Activated naive CD8-positive, alpha-beta T cell treated with anti-CD3 and anti-CD28 coated beads, Interleukin-2, amount 50 U/mL, for 16 hours (primary cell): ENCODE measurements around the gene ZBTB1.
A peak's percentile ranks its signal among the peaks of the same experiment; 100 is the strongest.

Experiments used
- DNase-seq: peaks from one replicate; pipeline ENCODE4 v3.0.0-alpha.2; 2020; ENCODE audit warnings: low read depth, low spot score

ZBTB1 gene, protein sequence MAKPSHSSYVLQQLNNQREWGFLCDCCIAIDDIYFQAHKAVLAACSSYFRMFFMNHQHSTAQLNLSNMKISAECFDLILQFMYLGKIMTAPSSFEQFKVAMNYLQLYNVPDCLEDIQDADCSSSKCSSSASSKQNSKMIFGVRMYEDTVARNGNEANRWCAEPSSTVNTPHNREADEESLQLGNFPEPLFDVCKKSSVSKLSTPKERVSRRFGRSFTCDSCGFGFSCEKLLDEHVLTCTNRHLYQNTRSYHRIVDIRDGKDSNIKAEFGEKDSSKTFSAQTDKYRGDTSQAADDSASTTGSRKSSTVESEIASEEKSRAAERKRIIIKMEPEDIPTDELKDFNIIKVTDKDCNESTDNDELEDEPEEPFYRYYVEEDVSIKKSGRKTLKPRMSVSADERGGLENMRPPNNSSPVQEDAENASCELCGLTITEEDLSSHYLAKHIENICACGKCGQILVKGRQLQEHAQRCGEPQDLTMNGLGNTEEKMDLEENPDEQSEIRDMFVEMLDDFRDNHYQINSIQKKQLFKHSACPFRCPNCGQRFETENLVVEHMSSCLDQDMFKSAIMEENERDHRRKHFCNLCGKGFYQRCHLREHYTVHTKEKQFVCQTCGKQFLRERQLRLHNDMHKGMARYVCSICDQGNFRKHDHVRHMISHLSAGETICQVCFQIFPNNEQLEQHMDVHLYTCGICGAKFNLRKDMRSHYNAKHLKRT

DNA sequence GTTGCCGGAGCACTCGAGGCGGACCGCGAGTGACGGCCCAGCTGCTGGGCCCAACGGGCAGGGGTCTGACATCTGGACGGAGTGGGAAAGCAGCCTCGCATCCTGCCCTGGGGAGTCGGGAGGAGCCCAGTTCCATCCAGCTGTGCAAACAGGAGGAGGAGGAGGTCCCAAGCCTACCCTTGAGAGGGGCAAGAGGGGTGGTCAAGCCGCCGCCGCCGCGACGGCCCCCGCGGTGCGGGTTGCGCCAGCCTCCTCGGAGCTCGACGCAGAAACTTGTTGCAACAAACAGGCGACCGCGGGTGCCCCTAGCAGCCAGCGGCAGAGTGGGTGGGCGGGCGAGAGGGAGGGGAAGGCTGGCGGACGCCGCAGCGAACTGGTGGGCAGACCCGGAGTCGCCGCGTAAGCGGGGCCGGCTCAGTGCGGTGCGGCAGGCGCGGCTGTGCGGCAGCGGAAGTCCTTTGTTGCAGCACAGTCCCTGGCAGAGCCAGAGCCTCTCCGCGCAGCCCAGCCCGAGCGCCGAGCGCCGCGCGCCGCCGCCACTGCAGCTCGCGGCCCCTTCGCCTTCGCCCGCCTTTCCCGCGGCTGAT lies at the start of gene ZBTB1:
Gene ZBTB1, plus strand, starts transcription at position 461 of the 587 bp plus-strand sequence. CDS start 16,735 bp downstream, outside the sequence.
- peak; percentile 77 for DNase-seq

DNA sequence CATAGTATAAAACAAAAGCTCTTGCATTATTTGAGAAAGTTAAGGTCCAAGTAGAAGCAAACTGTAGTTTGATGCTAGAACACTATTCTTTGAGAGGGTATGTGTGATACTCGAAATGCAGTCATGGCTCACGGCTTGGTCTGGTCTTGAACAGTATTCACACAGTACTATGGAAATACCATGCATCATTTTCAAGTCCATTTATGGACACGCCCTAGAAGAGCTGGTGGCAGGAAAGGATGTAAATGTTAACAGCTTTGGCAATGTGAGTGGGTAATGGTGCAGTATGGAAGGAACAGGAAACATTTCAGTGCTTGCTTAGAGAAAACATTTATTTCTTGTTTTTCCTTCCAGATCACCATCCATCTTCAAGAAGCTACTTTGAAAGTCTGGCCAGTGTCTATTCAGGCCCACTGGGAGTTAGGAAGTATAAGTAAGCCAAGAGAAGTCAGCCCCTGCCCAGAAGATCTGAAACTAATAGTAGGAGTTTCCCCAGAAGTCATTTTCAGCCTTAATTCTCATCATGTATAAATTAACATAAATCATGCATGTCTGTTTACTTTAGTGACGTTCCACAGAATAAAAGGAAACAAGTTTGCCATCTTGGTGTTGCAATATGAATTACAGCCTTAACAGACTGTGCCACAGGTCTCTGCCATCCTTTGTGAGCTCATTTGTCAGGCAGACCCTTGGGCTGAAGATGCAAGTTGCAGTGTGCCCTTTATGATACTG lies 45.0 kb upstream of the ZBTB1 start:
- DNase-seq, result no peak

DNA sequence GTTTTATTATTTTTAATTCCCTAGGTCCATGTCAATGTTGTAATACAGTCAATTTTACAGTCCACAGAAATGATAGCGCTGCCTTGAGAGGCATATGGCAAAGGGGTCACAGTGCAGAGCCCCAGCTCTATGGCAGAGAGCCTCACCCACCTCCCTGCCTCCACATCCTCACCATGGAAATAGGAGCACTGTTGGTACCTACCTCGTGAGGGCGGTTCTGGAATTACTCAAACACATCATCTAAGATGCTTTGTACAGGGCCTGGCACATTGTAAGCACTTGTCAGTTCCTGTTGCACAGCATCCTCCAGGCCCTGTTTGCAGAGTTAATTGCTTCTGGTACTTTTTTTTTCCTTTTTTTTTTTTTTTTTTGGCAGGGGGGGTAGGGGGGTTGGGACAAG lies 43.3 kb upstream of the ZBTB1 start:
- no peak for DNase-seq

DNA sequence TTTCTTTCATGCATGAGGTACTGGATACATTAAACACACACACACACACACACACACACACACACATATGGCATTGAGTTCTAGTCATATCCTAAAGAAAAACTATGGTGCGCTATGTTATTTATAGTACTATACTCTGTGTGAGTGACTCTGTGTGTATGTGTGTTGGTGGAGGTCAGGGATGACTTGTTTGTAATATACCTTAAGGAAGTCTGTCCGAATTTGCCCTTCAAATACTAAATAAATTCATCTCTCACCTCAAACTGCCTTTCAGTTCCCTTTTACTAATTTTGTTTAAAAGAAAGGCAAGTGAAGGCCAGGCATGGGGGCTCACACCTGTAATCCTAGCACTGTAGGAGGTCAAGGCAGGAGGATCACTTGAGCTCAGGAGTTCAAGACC lies 41.4 kb upstream of the ZBTB1 start:
- DNase-seq, result no peak

DNA sequence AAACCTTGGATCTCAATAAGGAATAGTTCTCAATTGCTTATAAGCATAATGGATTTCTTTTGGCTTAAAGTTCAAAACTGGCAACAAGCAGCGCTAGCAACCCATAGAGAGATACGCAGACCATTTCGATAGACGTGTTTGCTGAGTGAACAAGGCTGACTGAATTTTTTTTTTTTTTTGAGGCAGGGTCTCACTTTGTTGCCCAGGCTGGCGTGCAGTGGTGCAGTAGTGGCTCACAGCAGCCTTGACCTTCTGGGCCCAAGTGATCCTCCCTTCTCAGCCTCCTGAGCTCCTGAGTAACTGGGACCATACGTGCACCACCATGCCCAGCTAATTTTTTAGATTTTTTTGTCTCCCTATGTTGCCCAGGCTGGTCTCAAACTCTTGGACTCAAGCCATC lies 40.7 kb upstream of the ZBTB1 start:
- DNase-seq, result no peak

DNA sequence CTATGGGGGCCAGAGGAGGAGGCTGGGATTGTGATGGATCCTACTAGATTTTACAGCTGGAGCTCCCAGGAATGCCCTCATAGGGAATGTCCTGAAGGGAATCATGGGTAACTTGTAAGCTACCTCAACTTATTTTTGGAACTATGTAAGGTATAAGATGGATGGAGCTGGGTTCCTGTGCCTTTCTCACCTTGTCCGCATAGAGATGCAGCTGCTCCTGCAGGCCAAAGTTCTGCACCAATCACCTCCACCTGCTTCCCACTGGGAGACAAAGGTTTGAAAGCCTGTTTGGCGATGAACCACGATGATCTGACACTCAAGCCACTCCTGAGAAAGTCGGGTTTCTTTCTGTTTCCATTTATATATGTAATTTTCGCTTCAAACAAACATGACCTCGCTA lies 39.9 kb upstream of the ZBTB1 start:
- DNase-seq, result no peak

DNA sequence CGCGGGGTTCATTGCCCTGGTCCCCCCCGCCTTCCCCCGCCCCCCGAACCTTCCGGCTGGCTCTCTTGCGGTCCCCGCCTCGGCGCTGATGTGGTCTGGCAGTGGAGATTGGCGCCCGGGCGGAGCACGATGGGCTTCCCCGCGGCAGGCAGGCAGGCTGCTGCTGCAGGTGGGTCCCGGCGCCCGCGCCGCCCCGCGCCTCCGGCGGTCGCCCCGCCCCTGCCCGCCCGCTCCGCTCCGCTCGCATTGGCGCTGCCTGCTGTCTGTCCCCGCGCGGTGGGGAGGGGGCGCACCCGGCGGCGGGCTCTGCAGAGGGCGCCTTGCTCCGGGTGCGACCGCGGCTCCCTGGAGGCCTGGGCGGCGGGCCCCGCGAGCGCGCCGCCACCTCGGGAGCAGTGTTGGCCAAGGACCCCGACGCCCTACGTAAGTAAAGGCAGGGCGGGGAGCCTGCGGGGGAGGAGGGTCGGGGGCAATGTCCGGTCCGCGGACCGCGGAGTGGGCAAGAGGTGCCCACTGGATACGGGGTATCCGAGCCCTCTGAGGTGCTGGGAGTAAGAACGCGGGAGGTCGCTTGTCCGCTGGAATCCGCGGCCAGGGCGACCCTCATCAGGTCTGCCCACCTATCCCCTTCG lies 39.3 kb upstream of the ZBTB1 start, which contains the start of gene AKAP5:
Gene AKAP5, plus strand, starts transcription at position 309 of the 632 bp plus-strand sequence. CDS start 2,896 bp downstream, outside the sequence.
- peak; percentile 21 for DNase-seq

DNA sequence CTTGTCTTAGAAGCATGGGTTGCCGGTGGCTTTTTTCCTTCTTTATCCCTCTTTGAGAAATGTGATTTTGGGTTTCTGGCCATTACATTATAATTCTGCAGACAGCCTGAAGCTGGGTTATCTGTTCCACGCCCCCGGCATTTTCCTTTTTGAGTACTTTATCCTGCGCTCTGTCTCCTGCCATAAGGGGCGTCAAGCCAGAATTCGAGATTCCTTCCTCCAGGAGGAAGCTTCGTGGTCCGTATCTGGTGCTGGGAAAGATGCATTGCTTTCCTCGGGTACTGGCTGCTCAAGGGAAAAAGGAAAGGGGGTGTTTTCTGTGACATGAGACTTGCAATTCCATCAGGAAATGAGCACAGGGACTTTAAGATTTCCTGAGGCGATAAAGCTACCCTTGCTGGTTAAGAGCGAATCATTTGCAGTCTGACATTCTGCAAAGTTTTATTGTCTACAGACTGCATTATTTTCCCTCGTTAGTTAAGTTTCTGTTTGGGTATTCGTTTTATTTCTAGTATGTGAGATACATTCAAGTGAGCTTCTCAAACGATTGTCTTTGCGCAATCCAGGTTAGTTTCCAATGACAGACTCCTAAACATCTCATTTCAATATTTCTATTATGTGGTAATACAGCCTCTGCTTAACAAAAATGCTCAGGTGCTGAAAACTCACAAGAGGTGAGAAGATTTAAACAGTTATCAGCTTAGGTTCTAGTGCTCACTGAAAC lies 38.6 kb upstream of the ZBTB1 start:
- no peak for DNase-seq

DNA sequence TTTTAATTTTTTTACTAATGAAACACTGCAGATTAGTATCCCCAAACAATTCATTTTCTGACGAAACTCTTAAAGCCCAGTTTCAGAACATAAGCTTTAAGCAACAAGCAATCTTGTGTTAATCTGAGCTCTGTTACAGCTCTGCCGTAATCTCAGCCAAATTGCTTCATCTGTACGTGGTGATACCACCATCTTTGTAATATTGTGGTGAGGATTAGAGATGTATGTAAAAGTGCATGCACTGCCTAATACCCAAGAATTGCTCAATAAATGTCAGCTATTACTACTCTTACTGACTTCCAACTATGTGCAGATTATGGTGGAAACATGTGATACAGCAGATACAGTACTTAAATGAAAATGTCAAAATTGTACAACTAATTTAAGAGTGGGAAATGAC lies 37.5 kb upstream of the ZBTB1 start:
- no peak for DNase-seq

DNA sequence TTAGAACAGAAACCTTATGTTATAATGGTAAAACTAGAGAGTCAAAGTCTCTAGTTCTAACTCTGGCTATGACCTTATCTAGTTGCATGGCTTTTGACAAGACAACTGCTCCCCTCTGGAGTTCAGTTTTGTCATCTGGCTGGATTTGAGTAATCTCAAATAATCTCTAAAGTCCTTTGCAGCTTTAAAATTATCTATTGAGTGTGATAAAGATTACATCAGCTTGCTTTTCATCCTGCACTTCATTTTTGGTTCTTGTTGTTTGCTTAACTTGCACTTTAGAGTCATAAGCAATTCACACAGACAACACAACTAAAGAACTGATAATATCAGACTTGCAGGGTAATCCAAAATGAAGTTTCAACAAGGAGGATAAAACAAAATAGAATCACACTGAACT lies 37.0 kb upstream of the ZBTB1 start:
- DNase-seq, result no peak

DNA sequence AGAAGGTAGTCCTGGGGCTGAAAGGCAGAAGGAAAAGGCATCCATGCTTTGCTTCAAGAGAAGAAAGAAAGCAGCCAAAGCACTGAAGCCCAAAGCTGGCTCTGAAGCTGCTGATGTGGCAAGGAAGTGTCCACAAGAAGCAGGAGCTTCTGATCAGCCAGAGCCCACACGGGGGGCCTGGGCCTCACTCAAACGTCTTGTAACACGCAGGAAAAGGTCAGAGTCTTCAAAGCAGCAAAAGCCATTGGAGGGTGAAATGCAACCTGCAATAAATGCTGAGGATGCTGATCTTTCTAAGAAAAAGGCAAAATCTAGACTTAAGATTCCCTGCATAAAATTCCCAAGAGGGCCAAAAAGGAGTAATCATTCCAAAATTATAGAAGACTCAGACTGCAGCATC lies 36.1 kb upstream of the ZBTB1 start:
- no peak for DNase-seq

DNA sequence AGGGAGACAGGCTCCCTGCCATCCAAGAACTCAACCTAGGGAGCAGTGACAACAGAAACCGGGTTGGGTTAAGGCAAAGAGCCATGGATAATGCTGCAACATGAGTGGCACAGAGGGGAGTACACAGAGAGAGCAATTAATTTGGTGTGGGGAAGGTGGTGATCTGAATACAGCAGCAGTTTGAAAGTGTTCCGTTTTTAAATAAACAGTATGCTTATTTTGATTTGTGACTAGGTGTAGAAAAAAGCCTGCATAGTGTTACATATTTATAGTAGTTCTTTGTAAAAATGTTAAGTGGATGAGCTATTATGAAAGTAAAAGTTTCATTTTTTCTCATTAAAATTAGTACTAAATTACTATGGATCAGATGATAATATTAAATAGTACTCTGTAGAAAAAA lies 30.5 kb upstream of the ZBTB1 start:
- no peak for DNase-seq

DNA sequence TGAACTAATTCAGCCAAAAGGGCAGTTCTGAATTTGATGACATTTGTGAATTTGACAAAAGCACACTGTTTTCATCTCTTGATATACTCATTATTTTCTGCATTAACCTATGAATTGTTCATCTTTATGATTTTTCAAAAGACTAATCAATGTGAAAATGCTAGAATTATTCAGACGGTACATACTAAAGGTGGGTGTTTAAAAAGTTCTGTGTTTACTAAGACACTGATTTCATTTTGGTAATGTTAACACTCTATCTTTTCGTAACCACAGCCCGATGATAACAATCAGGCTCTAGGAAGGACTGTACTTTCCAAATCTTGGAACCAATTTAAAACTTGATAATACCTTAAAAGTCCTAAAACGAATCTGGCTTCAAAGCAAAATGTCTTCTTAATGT lies 29.9 kb upstream of the ZBTB1 start:
- no peak for DNase-seq

DNA sequence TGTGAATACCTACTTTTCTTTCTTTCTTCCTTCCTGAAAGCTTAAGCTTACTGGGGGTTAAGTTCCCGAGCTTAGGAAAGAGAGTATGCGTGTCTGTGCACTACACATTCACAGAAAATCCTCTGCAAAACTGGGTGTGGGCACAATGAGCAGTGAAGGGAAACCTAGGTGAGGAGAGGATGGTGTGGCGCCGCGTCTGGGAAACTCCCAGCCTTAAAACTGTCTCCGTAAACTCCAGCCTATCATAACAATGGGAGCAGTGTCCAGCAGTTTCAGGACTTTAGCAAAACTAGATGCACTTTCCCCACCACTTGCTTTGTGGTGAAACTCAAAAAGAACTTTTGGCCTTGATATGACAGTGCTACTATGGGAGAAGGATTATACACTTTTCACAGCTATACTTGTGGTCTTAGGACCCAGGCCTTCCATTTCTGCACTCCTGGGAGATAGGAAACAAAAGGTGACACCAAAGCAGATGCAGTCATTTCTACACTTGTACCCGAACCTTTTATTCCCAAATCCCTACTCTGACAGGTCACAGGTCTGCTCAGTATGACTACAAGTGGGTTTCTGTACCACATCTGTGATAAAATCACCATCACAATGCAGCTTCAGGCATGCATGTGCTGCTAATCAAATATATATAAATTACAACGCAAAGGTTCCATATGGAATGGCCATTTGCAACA lies 28.8 kb upstream of the ZBTB1 start:
- no peak for DNase-seq

DNA sequence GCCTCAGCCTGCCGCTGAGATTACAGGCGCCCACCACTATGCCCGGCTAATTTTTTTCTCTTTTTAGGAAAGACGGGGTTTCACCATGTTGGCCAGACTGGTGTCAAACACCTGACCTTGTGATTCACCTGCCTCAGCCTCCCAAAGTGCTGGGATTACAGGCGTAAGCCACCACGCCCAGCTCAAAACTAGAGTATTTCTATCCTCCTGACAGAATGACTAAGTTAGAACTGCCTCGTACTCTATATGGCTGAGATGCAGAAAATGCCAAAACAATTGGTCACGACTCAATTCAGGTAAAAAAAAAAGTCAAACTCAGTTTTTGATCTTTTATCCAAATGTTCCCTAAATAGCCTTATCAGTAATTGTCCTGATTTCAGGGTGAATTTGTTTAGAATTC lies 28.1 kb upstream of the ZBTB1 start:
- DNase-seq, result no peak

DNA sequence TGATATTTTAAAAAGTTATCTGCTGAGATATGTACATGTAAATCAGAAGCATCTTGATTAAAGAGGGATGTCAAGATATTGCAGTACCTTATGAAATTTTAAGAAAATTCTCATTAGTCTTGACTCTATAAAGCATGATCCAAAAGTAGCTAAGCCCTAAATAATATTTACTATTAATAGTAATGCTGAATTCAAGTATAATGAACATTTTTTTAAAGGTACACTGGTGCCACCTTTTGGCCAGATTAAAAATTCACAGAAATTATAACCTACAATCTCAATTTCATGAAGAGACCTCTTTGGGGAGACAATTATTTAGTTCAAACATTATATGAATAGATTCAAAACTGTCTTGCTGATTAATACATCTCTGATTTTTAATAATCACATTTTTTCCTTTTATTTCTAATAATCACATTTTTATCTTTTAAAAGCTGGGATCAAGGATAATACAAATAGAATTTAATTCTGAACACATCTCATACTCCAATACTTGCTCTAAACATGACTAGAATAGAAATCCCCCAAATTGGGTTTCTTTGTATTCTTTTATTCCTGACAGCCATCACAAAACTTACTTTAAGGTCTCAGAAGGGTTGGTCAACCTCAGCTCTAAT lies 25.8 kb upstream of the ZBTB1 start:
- no peak for DNase-seq

DNA sequence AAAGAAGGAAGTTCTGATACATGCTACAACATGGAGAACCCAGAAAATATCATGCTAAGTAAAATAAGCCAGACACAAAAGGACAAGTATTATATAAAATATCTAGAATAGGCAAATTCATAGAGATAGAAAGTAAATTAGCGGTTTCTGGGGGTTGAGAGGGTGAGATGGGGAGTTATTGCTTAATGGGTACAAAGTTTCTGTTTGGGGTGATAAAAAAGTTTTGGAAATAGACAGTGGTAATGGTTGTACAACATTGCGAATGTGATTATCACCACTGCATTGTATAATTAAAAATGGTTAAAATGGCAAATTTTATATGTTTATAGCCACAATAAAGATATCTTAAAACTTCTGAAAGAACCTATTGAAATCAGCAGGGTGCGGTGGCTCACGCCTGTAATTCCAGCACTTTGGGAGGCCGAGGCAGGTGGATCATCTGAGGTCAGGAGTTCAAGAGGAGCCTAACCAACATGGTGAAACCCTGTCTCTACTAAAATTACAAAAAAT lies 15.9 kb upstream of the ZBTB1 start:
- DNase-seq, result no peak

DNA sequence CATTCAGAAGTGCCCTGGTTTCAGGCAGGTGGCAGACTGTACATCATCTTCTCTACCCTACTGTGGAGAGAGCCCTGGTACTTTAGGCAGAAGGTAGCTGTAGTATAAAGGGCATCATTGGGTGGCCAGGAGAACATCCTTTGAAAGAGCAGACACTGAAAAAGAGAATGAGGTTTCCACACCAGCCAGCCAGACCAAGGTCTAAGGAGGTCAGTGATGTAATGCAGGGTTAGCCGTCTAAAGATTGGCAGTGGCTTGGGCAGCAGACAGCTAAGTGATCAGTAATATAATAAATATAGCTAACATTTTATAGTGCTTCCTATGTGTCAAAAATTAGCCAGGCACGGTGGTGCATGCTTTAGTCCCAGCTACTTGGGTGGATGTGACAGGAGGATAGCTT lies 12.9 kb upstream of the ZBTB1 start:
- no peak for DNase-seq

DNA sequence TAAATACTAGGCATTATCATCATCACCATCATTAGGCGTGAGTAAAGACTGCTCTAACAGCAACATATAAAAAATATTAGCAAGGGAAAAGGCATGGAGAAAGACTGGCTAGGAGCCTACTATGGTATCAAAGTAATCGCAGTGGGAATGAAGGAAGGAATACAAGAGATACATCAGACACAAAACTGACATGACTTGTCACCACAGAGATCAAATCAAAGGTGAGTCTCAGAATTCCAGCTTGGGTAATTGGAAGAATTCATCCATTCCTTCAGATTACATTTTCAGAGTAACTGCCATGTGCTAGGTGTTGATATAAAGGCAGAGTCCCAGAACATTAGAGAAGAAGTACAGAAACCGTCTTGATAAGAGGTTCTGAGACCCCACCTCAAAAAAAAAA lies 11.1 kb upstream of the ZBTB1 start:
- no peak for DNase-seq

DNA sequence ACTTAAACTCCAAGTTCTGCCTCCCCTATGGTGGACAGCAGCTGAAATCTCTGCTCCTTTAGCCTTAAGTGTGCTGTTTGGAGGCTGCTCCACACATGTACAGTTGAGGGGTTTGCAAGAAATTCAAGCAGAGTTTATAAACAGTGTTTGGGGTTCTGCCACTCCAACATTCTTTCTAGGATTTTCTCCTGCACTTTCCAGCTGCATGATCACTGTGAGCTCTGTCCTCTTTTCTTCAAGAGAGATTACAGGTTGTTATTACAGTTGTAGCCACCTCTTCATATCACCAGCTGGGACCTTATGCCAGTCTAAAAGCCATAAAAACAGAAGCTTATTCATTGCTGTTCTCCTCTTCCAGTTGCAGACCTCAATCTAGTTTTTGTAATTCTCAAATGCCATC lies 9.3 kb upstream of the ZBTB1 start:
- no peak for DNase-seq
